NB4 (cell line): Measurements from ENCODE around the gene RECK.

Experiments
- CTCF ChIP-seq: IDR thresholded peaks from one replicate; pipeline ENCODE4 v1.5.1; 2012; ENCODE audit warnings: low read depth, low read length
- MAX ChIP-seq: IDR thresholded peaks from 2 replicates; pipeline ENCODE4 v1.6.1; 2011; ENCODE audit warnings: low read depth, low read length
- MYC ChIP-seq: IDR thresholded peaks from 2 replicates; pipeline ENCODE4 v1.6.1; 2011; ENCODE audit warnings: low read depth, low read length
- POLR2A ChIP-seq: IDR thresholded peaks from 2 replicates; pipeline ENCODE4 v1.6.1; 2011; ENCODE audit warnings: mild to moderate bottlenecking; ENCODE audit not compliant: insufficient read length; ENCODE audit errors: extremely low read depth

GRCh38 chr9:36040271-36040925, 3.7 kb downstream of the RECK start:
- TF ChIP-seq CTCF (no peak), POLR2A (no peak), MAX (no peak), MYC (no peak)
